Endothelial cell of umbilical vein (primary cell): Measurements from ENCODE around the gene PI4KA. TPM values are rescaled to one million over a fixed set of nuclear protein-coding genes. Genes with fewer than 3 reads are reported as not detected.

Experiments used
- BruUV-seq: library from RNA; stranded (reverse); fragments of 400-500 nt; replicated peaks from 2 replicates; lab custom pipeline; 2021; lab: Mats Ljungman, UMichigan
- CTCF ChIA-PET: fragments of 300-600, 350-600 bp; sonication (Branson Sonifier 250); formaldehyde crosslinking; loops from one replicate; lab custom pipeline; 2021; ENCODE audit warnings: antibody characterized with exemption, inconsistent platforms; lab: Charles Lee
- POLR2A ChIA-PET: fragments of 300-600, 350-600 bp; sonication (Branson Sonifier 250); formaldehyde crosslinking; loops from one replicate; lab custom pipeline; 2021; ENCODE audit warnings: antibody characterized with exemption, inconsistent platforms; lab: Charles Lee
- DNase-seq: peaks from one replicate; pipeline ENCODE4 v3.0.0-alpha.2; 2011; ENCODE audit warnings: low read depth, low spot score
- FAIRE-seq: peaks from 2 replicates; lab custom pipeline; 2011; peaks lifted over from hg19 to GRCh38; lab: Jason Lieb, UNC
- H2AFZ ChIP-seq: 2 replicates; pipeline ENCODE4 v1.6.0; 2012; ENCODE audit warnings: low read depth, low read length, control low read depth, inconsistent platforms
- H3K27ac ChIP-seq: 2 replicates; pipeline ENCODE4 v1.5.1; 2011; ENCODE audit warnings: low read depth, mild to moderate bottlenecking, control low read depth, low read length, moderate library complexity; ENCODE audit not compliant: insufficient read depth
- H3K27me3 ChIP-seq, 2 experiments: 2 replicates each; pipeline versions ENCODE4 v1.6.0 to v1.6.1; 2011; ENCODE audit warnings: low read length in 2 of 2, mixed read lengths in 1 of 2; ENCODE audit not compliant: control insufficient read depth in 2 of 2, insufficient read depth in 2 of 2
- H3K36me3 ChIP-seq, 2 experiments: 2 replicates in 1 of 2; 3 replicates in 1 of 2; pipeline ENCODE4 v1.5.1; 2011; ENCODE audit warnings: low read length in 2 of 2, mild to moderate bottlenecking in 1 of 2, moderate library complexity in 1 of 2; ENCODE audit not compliant: control insufficient read depth in 2 of 2, insufficient read depth in 2 of 2; ENCODE audit errors: extremely low read depth in 1 of 2
- H3K4me1 ChIP-seq: 3 replicates; pipeline ENCODE4 v1.5.1; 2011; ENCODE audit warnings: mild to moderate bottlenecking, low read length; ENCODE audit not compliant: control insufficient read depth, insufficient read depth; ENCODE audit errors: extremely low read depth
- H3K4me2 ChIP-seq: 2 replicates; pipeline ENCODE4 v1.6.1; 2011; ENCODE audit warnings: low read length, control low read depth, mixed read lengths; ENCODE audit not compliant: insufficient read depth
- H3K4me3 ChIP-seq, 3 experiments: fragments of 200-600 bp in 1 of 3; sonication (generic), shearing (Covaris generic) in 1 of 3; replicated peaks in 1 of 3; 2 replicates each; pipeline ENCODE4 v1.5.1; 2011 to 2016; ENCODE audit warnings: control low read depth in 3 of 3, low read length in 3 of 3, mild to moderate bottlenecking in 2 of 3, inconsistent platforms in 1 of 3, low read depth in 1 of 3, moderate library complexity in 1 of 3; ENCODE audit not compliant: insufficient read depth in 1 of 3
- H3K79me2 ChIP-seq: 2 replicates; pipeline ENCODE4 v1.6.0; 2012; ENCODE audit warnings: low read length, inconsistent platforms; ENCODE audit not compliant: control insufficient read depth, insufficient read depth
- H3K9ac ChIP-seq: replicated peaks from 2 replicates; pipeline ENCODE3; 2011; ENCODE audit warnings: low read length, control low read depth; ENCODE audit not compliant: insufficient read depth; ENCODE audit errors: extremely low read depth
- H3K9me1 ChIP-seq: replicated peaks from 3 replicates; pipeline ENCODE4 v1.6.0; 2011; ENCODE audit warnings: mild to moderate bottlenecking, low read length; ENCODE audit not compliant: control insufficient read depth, insufficient read depth; ENCODE audit errors: extremely low read depth
- H3K9me3 ChIP-seq: replicated peaks from 2 replicates; pipeline ENCODE4 v1.5.1; 2012; ENCODE audit warnings: low read length, inconsistent platforms; ENCODE audit not compliant: control insufficient read depth, insufficient read depth
- H4K20me1 ChIP-seq: replicated peaks from 2 replicates; pipeline ENCODE3; 2011; ENCODE audit warnings: mild to moderate bottlenecking, low read length; ENCODE audit not compliant: control insufficient read depth, insufficient read depth; ENCODE audit errors: extremely low read depth
- CTCF ChIP-seq, 2 donors: IDR thresholded peaks; 1 replicate in 1 of 2; 2 replicates in 1 of 2; pipeline ENCODE4 v1.5.1; 2011; ENCODE audit warnings: low read length in 2 of 2, mild to moderate bottlenecking in 2 of 2, moderate library complexity in 2 of 2, control low read depth in 1 of 2, inconsistent platforms in 1 of 2, low read depth in 1 of 2; ENCODE audit not compliant: insufficient read depth in 1 of 2; ENCODE audit errors: extremely low read depth in 1 of 2
- EZH2 ChIP-seq: IDR thresholded peaks from 2 replicates; pipeline ENCODE4 v1.6.1; 2012; ENCODE audit warnings: borderline replicate concordance, low read depth, mild to moderate bottlenecking, moderate library complexity, low read length, inconsistent platforms; ENCODE audit not compliant: severe bottlenecking
- FOS ChIP-seq: IDR thresholded peaks from 2 replicates; pipeline ENCODE4 v1.6.1; 2011; ENCODE audit warnings: mild to moderate bottlenecking, low read length, moderate library complexity, borderline replicate concordance; ENCODE audit not compliant: insufficient read depth
- GATA2 ChIP-seq: IDR thresholded peaks from 2 replicates; pipeline ENCODE4 v1.7.0; 2011; ENCODE audit warnings: low read depth, mild to moderate bottlenecking, moderate library complexity, mixed read lengths, low read length; ENCODE audit not compliant: insufficient read length, insufficient read depth
- JUN ChIP-seq: IDR thresholded peaks from 2 replicates; pipeline ENCODE4 v1.6.1; 2011; ENCODE audit warnings: borderline replicate concordance, low read depth; ENCODE audit not compliant: insufficient read length, insufficient read depth
- MAX ChIP-seq: IDR thresholded peaks from 2 replicates; pipeline ENCODE4 v1.6.1; 2011; ENCODE audit not compliant: insufficient read depth, insufficient read length
- MYC ChIP-seq: IDR thresholded peaks from one replicate; pipeline ENCODE4 v1.6.1; 2011; ENCODE audit warnings: mild to moderate bottlenecking, low read depth, low read length
- POLR2A ChIP-seq: IDR thresholded peaks from 2 replicates; pipeline ENCODE4 v1.6.1; 2012; ENCODE audit warnings: low read depth, mild to moderate bottlenecking, control low read depth, low read length
- POLR2AphosphoS5 ChIP-seq: IDR thresholded peaks from 2 replicates; pipeline ENCODE4 v1.6.1; 2012; ENCODE audit warnings: low read depth, mild to moderate bottlenecking, control low read depth, low read length, moderate library complexity; ENCODE audit not compliant: insufficient read depth
- dilution Hi-C: fragments of 300-500 bp; cut with MboI; formaldehyde crosslinking; loops from one replicate; pipeline ENCODE4 v1.15.0; 2019; ENCODE audit warnings: low sequenced_read_pairs; ENCODE audit not compliant: extremely low pct_ligation_motif_present
- intact Hi-C: fragments of 100-400 bp; cut with micrococcal nuclease; formaldehyde crosslinking; loops from one replicate; pipeline ENCODE4 v1.10.0; 2022
- polyA plus RNA-seq, 4 experiments: library from polyadenylated mRNA; depleted of rRNA in 3 of 4; stranded (reverse) in 3 of 4; unstranded in 1 of 4; fragments of >200 nt; gene quantifications; 2 replicates each; pipeline versions ENCODE4 v1.2.1 to v1.2.3, GENCODE V29; 2011 to 2012; ENCODE audit warnings: missing spikeins in 1 of 4
- total RNA-seq: library from RNA; stranded (reverse); gene quantifications from 2 replicates; pipeline ENCODE4 v1.2.3, GENCODE V29; 2021

The PI4KA gene
- total and polyA plus RNA-seq, 2 donors (not counting 3 experiments of a cell fraction or from before 2014, with no cell fraction given): 28.9 to 56.4 TPM

GRCh38 chr22:20787746-20788626 lies 70.6 kb downstream of the PI4KA start:
- Histone ChIP-seq H3K9me3 (no peaks in the 10 kb centered on the region), H3K27ac (no peak overlapping the region), H3K79me2 (no peaks in the 10 kb centered on the region), H3K9ac (no peak overlapping the region), H2AFZ (no peak overlapping the region), H3K9me1 (no peaks in the 10 kb centered on the region), H3K4me1 (peaks cover 18% of the 10 kb centered on the region), H3K4me3 (no peak overlapping the region), H3K4me2 (no peak overlapping the region), H3K27me3 (no peaks in the 10 kb centered on the region), H4K20me1 (no peaks in the 10 kb centered on the region), H3K36me3 (peaks cover 8 to 10% of the 10 kb centered on the region in 2 experiments)
- dilution Hi-C loops: no loop called here
- ChIA-PET POLR2A (no interaction called here), CTCF (no interaction called here)
- DNase-seq (no peak), FAIRE-seq (no peak)
- BruUV-seq: no TSS peak
- intact Hi-C loops: no loop called here
- no peak for TF ChIP-seq MYC
- no peak for TF ChIP-seq JUN
- no peak for TF ChIP-seq GATA2
- TF ChIP-seq MAX: no peak
- TF ChIP-seq EZH2: no peak
- no peak for TF ChIP-seq CTCF (IDR thresholded peaks at IDR 0.05; ENCODE audit: extremely low read depth in 1 of 2, insufficient read depth in 1 of 2, low read depth in 1 of 2, low read length in 2 of 2)
- TF ChIP-seq POLR2A: no peak
- TF ChIP-seq POLR2AphosphoS5: no peak
- no peak for TF ChIP-seq FOS
